GM19025 (cell line): ENCODE measurements around the gene TNFRSF19.
"Not testable (repeated sequence)": the region's sequence is repeated elsewhere in the genome, so short reads cannot be mapped to it uniquely, and the experiment has no call there.

Experiments
- ATAC-seq: cut with Tn5 transposase; IDR thresholded peaks from one replicate; pipeline ENCODE4 v1.9.1; 2021; ENCODE audit warnings: mild to moderate bottlenecking, low read depth, moderate library complexity; ENCODE audit not compliant: unreplicated experiment

TNFRSF19 gene

DNA sequence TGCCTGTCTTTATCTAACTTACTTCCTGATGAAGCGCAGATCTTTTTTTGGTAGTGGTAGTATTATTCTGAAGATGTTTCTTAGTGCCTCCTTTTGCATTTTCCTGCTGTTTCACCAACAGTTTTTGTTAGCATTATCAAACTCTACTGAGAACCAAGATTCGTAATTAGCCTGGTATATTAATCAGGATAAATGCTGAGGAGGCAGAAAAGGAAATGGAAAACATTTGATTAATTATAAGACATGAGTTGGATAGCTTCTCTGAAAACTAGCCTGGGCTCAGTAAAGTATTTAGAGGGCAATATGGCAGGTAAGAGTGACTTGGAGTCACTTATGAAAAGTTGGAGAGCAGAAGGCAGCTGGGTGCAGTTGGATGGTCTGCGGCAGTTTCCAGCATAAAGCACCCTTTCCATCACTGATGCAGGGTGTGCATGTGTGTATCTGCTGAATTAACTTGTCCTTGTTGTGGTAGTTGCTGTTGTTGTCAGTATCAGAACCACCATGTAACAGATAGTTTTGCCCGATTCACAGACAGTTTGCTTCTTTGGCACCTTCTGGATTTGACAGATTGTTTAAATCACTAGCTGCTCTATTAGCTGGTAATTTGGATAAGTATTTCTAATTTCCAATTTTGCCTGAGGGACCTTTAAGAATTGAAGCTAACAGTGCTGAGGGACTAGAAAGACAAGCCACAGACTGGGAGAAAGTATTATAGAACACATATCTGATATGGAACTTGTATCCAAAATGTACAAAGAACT lies 6.9 kb upstream of the TNFRSF19 start:
- ATAC-seq = no peak

DNA sequence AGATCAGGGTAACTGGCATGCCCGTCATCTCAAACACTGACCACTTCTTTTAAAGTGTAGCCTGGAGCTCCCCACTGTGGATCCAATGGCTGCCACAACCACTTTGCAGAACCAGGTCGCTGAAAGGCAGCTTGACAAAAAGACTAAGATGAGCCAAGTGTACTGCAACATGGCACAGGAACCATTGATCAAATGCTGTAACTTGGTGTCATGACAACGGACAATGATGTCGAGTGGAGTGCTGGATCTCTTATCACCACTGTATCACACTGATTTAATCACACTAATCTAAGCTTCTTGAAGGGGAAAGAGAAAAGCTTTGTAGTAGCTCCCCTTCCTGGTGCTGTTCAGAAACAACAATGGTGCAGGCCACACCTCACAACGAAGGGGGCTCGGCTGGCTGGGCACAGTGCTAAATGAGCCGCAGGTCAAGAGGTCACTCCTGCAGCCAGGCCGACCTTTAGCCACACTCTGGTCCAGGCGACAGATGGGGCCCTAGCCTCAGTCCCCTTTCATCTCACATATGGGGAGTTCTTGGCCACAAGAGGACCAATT lies 2.2 kb upstream of the TNFRSF19 start:
- ATAC-seq = no peak

GRCh38 chr13:23570921-23571315 lies 706 bp downstream of the TNFRSF19 start:
- ATAC-seq = no peak

DNA sequence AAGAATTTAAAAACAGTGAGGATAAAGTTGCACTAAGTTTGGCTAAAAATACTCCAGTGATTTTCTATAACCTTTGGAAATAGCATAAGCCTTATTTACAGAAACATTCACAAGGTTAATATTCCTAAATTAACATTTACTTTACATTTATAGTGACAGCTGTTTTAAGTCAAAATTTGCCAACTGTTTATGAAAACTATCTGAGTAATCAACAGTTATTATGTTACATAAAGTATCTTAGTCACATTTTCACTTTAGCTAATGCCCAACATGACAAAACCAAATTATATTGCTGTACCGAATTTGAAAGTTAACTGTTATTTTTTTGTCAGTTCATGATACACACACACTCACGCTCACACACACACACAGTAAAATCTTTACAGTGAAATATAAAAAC lies 1.2 kb downstream of the TNFRSF19 start:
- ATAC-seq = no peak

GRCh38 chr13:23572836-23573235 lies 2.6 kb downstream of the TNFRSF19 start:
- no peak for ATAC-seq

DNA sequence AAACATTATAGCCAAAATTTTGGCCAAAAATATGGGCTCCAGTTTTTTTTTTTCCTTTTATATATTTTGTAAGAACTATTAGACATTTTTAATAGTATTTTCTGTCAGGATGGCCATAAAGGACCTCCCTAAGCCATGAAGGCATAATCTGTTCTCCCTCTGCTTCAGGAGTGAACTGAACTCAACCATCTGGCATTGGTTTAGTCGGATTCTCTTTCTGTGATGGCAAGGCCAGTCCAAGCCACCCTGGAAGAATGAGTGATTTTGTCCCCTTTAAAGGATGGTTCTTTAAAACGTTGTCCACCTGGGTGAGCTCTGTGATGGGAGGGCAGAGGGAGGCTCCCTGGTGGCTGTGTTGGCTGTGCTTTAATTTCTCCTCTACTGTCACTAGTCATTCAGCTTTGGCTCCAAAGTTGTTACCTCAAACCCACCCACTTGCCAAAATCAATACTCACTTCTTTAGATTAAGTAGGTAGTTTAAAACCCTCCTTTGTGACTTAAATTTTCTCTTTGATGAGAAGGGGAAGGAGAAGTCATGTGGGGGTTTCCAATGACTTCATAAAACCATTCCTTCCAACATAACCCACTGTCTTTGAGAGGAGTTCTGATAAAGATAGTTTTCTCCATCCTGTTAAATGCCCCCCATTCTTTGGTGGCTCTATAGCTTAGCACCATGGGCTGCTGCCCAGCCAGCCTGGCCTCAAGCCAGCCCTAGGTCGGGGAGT lies 4.4 kb downstream of the TNFRSF19 start:
- no peak for ATAC-seq

- ATAC-seq = no peak
Measured at GRCh38 chr13:23575632-23576031, 5.4 kb downstream of the TNFRSF19 start.

DNA sequence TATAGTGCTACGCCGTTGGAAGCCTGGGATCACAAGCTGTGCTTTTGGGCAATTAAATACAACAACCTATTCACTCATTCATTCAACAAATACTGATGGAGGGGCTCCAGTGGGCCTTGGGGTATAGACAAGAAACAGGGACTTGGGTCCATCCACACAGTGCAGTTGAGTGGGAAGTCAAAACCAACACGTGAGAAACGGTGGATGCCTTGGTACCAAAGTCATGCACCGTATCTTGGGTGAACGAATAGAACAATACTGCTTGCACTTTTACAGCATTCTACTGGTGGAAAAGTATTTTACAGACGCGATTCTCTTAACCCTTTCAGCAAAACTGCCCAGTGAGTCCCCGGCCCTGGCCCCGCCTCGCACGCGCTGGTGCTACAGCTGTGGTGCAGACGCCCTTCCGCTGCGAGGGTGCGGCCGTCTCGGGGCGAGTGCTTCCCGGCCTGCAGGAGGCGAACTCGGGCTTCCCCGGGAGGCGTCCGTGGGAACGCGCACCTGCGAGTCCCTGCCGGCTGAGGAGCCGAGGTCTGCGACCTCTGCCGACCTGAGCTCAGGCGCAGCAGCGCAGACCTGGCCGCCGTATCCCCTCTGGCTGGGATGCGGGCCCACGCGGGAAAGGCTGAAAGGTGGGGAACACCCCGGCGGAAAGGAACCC lies 8.3 kb downstream of the TNFRSF19 start:
- ATAC-seq = peak; percentile 41

DNA sequence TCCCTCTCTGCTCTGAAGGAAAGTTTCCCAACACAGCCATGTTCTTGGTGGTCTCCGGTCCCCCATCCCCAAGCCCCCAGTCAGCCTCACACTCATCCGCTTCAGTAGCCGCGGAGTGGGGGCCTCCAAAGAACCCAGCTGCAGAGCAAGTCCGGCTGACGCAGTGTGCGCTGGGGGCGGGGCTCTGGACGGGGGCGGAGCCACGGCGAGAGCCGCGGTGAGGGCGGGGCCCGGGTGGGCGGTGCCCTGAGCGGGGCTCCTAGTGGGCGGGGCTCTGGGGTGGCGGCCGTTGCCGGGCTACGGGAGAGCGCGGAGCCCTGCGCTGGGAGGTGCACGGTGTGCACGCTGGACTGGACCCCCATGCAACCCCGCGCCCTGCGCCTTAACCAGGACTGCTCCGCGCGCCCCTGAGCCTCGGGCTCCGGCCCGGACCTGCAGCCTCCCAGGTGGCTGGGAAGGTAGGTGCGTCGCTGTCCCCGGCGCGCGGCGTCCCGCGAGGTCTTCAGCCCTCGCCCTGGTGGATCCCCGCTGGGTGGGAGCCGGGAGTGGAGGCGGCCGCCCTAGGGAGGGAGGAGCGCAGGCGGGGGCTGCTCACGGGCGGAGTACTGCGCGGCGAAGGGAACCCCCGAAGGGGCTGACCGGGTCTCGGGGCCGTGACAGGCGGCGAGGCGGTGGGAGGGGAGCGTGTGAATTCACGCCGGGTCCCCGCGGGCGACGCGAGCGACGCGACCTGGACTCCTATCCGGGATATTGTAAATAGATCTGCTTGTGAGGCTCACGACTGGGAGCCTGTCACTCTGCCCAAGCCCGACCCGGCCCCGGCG lies 9.1 kb downstream of the TNFRSF19 start:
- peak; percentile 92 for ATAC-seq

GRCh38 chr13:23579896-23580683 lies 9.9 kb downstream of the TNFRSF19 start:
- ATAC-seq = no peak

DNA sequence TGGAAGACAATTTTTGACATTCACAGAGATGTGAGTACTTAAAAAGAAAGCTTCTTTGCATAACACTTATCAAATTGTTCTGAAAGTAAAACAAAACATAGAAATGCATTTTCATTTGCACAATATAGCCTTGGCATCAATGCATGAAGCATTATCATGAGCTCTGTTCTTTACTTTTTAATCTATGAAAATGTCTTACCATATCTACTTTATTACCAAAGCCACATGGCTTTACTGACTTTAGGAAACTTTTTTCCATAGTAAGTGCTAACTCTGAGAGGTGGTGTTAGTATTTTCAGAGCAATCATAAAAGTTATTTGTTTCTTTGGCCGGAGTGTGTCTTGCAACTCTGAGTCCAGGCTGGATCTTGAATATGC lies 10.5 kb downstream of the TNFRSF19 start:
- ATAC-seq = no peak

DNA sequence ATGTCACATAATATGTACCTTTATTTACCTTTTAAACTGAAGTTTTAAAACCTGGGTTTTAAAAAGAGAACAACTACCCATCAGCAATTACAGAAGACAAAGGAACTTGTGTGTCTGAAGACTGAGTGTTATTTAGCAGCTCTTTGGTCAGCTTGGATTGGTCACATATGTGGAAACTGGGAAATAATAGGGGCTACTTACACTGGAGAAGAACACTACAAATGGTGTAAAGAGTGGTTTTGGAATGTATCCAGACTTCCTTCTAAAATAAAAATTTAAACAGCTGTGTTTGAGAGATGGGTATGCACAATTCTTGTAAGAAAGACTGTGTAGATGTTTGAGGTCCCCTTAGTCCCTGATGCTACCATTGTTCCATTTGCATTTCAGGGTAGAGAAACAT lies 13.3 kb downstream of the TNFRSF19 start:
- ATAC-seq = no peak

DNA sequence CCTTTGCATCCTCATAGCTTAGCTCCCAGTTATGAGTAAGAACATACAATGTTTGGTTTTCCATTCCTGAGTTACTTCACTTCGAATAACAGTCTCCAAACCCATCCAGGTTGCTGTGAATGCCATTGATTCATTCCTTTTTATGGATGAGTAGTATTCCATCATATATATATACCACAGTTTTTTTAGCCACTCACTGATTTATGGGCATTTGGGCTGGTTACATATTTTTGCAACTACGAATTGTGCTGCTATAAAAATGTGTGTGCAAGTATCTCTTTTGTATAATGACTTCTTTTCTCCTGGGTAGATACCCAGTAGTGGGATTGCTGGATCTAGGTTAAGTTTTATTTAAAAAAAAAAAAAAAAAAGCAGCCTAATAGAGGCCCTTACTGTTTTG lies 14.1 kb downstream of the TNFRSF19 start:
- ATAC-seq = no peak

GRCh38 chr13:23586336-23586735 lies 16.1 kb downstream of the TNFRSF19 start:
- no peak for ATAC-seq

GRCh38 chr13:23588666-23589065 lies 18.5 kb downstream of the TNFRSF19 start:
- no peak for ATAC-seq

GRCh38 chr13:23592596-23592995 lies 22.4 kb downstream of the TNFRSF19 start:
- no peak for ATAC-seq

DNA sequence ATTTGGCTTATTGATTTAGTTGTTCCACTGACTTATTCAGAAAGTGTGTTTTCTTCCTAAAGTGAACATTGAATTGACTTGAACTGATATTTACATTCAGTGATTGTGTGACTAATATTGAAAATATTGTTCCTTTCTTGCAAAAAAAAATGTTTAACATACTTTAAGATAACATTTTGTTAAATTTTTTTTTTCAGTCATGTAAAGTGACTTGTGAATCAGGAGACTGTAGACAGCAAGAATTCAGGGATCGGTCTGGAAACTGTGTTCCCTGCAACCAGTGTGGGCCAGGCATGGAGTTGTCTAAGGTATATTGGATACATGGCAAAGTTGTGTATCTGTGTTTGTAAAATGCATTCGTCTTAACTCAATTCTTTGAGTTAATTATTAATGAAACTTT lies 22.9 kb downstream of the TNFRSF19 start:
- ATAC-seq = no peak

DNA sequence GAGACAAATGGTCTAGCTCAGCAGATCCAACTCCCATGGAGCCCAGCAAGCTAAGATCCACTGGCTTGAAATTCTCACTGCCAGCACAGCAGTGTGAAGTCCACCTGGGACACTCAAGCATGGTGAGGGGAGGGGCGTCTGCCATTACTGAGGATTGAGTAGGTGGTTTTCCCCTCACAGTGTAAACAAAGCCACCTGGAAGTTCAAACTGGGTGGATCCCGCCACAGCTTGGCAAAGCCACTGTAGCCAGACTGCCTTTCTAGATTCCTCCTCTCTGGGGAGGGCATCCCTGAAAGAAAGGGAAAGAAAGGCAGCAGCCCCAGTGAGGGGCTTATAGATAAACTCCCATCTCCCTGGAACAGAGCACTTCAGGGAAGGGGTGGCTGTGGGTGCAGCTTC lies 24.1 kb downstream of the TNFRSF19 start:
- ATAC-seq = not testable (repeated sequence)

GRCh38 chr13:23598369-23598768 lies 28.2 kb downstream of the TNFRSF19 start:
- ATAC-seq = no peak
